K562 (cell line): ENCODE results near the gene EXOC3L2. TPM values are rescaled to one million over a fixed set of nuclear protein-coding genes. Genes with fewer than 3 reads are reported as not detected.

Experiments
- ATF7 ChIP-seq: fragments of 450-650 bp; IDR thresholded peaks from 2 replicates; pipeline ENCODE4 v1.7.1; 2014; ENCODE audit warnings: mild to moderate bottlenecking, moderate library complexity
- CBFA2T3 ChIP-seq: fragments of 450-650 bp; IDR thresholded peaks from 2 replicates; pipeline ENCODE4 v1.6.1; 2017
- CEBPZ ChIP-seq: fragments of 150-350 bp; IDR thresholded peaks from 2 replicates; pipeline ENCODE4 v1.6.1; 2014; ENCODE audit warnings: low read depth, mild to moderate bottlenecking, low read length, borderline replicate concordance
- CREM ChIP-seq: IDR thresholded peaks from 2 replicates; pipeline ENCODE4 v1.6.1; 2014; ENCODE audit warnings: antibody characterized with exemption, low read depth
- FOXA1 ChIP-seq: fragments of 450-650 bp; IDR thresholded peaks from 2 replicates; pipeline ENCODE4 v1.6.1; 2016; ENCODE audit warnings: mild to moderate bottlenecking, borderline replicate concordance
- MAX ChIP-seq: sonication (generic); formaldehyde crosslinking; IDR thresholded peaks from 2 replicates; pipeline ENCODE4 v1.9.0; 2022; ENCODE audit warnings: mild to moderate bottlenecking, missing genetic modification reagents
- NCOA1 ChIP-seq: fragments of 450-650 bp; IDR thresholded peaks from 2 replicates; pipeline ENCODE4 v1.6.1; 2016; ENCODE audit warnings: low read depth
- NELFE ChIP-seq: IDR thresholded peaks from 2 replicates; pipeline ENCODE4 v1.6.1; 2011; ENCODE audit warnings: mild to moderate bottlenecking; ENCODE audit not compliant: insufficient read depth, insufficient read length
- NR2C1 ChIP-seq, 2 experiments: fragments of 450-650 bp; IDR thresholded peaks; 2 replicates each; pipeline ENCODE4 v1.6.1; 2017; ENCODE audit warnings: mild to moderate bottlenecking in 2 of 2, antibody characterized with exemption in 1 of 2, inconsistent platforms in 1 of 2, missing compliant biosample characterization in 1 of 2, missing genetic modification characterization in 1 of 2
- NR4A1 ChIP-seq, 2 experiments: fragments of 250-450 bp in 1 of 2; fragments of 450-650 bp in 1 of 2; sonication (Bioruptor Pico) in 1 of 2; IDR thresholded peaks; 2 replicates each; pipeline versions ENCODE4 v1.4.0 to v1.6.1; 2016 to 2020; ENCODE audit warnings: mild to moderate bottlenecking in 2 of 2, missing compliant biosample characterization in 1 of 2, missing genetic modification characterization in 1 of 2, moderate library complexity in 1 of 2
- RHOXF2B ChIP-seq: fragments of 250-450 bp; sonication (Bioruptor Pico); conservative IDR thresholded peaks from 2 replicates; pipeline ENCODE4 v1.5.1; 2021
- SIN3A ChIP-seq, 2 experiments: fragments of 150-350 bp in 1 of 2; IDR thresholded peaks; 2 replicates each; pipeline ENCODE4 v1.6.1; 2011 to 2016; ENCODE audit warnings: borderline replicate concordance in 2 of 2, low read depth in 2 of 2, low read length in 2 of 2, mild to moderate bottlenecking in 2 of 2, moderate library complexity in 2 of 2; ENCODE audit not compliant: control insufficient read depth in 1 of 2
- SMAD4 ChIP-seq: fragments of 250-450 bp; sonication (Bioruptor Pico); conservative IDR thresholded peaks from 2 replicates; pipeline ENCODE4 v1.8.0; 2021; ENCODE audit warnings: inconsistent platforms, mild to moderate bottlenecking, moderate library complexity
- WHSC1 ChIP-seq: IDR thresholded peaks from one replicate; pipeline ENCODE4 v1.6.1; 2012; ENCODE audit warnings: low read length, control low read depth, inconsistent platforms
- ZEB2 ChIP-seq: fragments of 450-650 bp; IDR thresholded peaks from 2 replicates; pipeline ENCODE4 v1.6.1; 2016
- ZNF146 ChIP-seq: IDR thresholded peaks from one replicate; pipeline ENCODE4 v1.6.1; 2018; ENCODE audit warnings: missing compliant biosample characterization; ENCODE audit not compliant: unreplicated experiment
- ZNF23 ChIP-seq: fragments of 250-450 bp; sonication (Bioruptor Pico); IDR thresholded peaks from 2 replicates; pipeline ENCODE4 v1.4.0; 2020; ENCODE audit warnings: mild to moderate bottlenecking
- ZNF75A ChIP-seq: fragments of 450-650 bp; formaldehyde crosslinking; IDR thresholded peaks from 2 replicates; pipeline ENCODE4 v1.4.0; 2020; ENCODE audit warnings: mild to moderate bottlenecking
- polyA plus RNA-seq, 8 experiments: library from polyadenylated mRNA; depleted of rRNA in 4 of 8; stranded (reverse) in 5 of 8; unstranded in 3 of 8; fragments of >200 nt; fragmentation: Nextera tagmentation in 2 of 8; fragmentation: Illumina TruSeq in 1 of 8; extraction: Ambion mirVana in 2 of 8; extraction: Trizol in 1 of 8; gene quantifications; 2 replicates each; pipeline versions ENCODE4 v1.2.1 to v1.2.3, GENCODE V29; 2011 to 2014; ENCODE audit warnings: inconsistent platforms in 1 of 8, missing spikeins in 1 of 8
- total RNA-seq, 7 experiments: library from RNA; depleted of rRNA in 6 of 7; stranded (reverse); fragments of >200 nt in 6 of 7; fragmentation: Illumina TruSeq in 2 of 7; extraction: Trizol in 2 of 7; gene quantifications; 2 replicates each; pipeline versions ENCODE4 v1.2.1 to v1.2.3, GENCODE V29; 2011 to 2021; ENCODE audit warnings: low replicate concordance in 1 of 7
- TF ChIP-seq, protein P1 (sequence below), 3 experiments: fragments of 200-800 bp in 1 of 3; fragments of 250-450 bp in 1 of 3; fragments of 450-650 bp in 1 of 3; sonication (Bioruptor Pico) in 1 of 3; sonication (Bioruptor generic) in 1 of 3; formaldehyde crosslinking in 1 of 3; IDR thresholded peaks; 2 replicates each; pipeline versions ENCODE4 v1.6.1 to v1.8.0; 2016 to 2022; ENCODE audit warnings: mild to moderate bottlenecking in 2 of 3, missing genetic modification characterization in 2 of 3, missing compliant biosample characterization in 1 of 3, moderate library complexity in 1 of 3
- TF ChIP-seq, protein P2 (sequence below): sonication (generic); formaldehyde crosslinking; IDR thresholded peaks from 2 replicates; pipeline ENCODE4 v1.8.0; 2022; ENCODE audit warnings: missing genetic modification reagents, mild to moderate bottlenecking, moderate library complexity, borderline replicate concordance

EXOC3L2 gene
- total and polyA plus RNA-seq, 9 of the 15 experiments (the other 6 are each of a cell fraction or from before 2014, with no cell fraction given), result 0.31 to 19.0 (median 2.4) TPM

DNA sequence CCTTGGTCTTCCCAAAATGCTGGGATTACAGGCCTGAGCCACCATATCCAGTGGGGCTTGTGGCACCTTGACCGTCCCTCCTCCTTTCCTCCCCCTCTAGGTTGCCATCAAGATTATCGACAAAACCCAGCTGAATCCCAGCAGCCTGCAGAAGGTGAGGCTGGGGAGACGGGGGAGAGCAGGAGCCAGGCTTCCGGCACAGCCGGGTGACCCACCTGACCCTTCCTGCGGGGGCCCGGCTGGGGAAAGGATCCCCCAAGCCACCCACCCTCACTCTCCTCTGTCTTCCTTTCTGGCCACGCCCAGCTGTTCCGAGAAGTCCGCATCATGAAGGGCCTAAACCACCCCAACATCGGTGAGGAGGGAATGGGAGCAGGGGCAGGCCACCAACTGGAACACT is 17.8 kb upstream of the EXOC3L2 start (continued):
- 0 out of 2 replicates have a peak, but pooled peaks have one; percentile 16 for TF ChIP-seq SMAD4 (CRISPR knock-in tag)
- no peak for TF ChIP-seq NELFE
- TF ChIP-seq WHSC1, result no peak
- TF ChIP-seq, protein P1, sequence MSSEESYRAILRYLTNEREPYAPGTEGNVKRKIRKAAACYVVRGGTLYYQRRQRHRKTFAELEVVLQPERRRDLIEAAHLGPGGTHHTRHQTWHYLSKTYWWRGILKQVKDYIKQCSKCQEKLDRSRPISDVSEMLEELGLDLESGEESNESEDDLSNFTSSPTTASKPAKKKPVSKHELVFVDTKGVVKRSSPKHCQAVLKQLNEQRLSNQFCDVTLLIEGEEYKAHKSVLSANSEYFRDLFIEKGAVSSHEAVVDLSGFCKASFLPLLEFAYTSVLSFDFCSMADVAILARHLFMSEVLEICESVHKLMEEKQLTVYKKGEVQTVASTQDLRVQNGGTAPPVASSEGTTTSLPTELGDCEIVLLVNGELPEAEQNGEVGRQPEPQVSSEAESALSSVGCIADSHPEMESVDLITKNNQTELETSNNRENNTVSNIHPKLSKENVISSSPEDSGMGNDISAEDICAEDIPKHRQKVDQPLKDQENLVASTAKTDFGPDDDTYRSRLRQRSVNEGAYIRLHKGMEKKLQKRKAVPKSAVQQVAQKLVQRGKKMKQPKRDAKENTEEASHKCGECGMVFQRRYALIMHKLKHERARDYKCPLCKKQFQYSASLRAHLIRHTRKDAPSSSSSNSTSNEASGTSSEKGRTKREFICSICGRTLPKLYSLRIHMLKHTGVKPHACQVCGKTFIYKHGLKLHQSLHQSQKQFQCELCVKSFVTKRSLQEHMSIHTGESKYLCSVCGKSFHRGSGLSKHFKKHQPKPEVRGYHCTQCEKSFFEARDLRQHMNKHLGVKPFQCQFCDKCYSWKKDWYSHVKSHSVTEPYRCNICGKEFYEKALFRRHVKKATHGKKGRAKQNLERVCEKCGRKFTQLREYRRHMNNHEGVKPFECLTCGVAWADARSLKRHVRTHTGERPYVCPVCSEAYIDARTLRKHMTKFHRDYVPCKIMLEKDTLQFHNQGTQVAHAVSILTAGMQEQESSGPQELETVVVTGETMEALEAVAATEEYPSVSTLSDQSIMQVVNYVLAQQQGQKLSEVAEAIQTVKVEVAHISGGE (CRISPR knock-in tag; IDR thresholded peaks at IDR 0.05), result no peak
- no peak for TF ChIP-seq ZNF75A (CRISPR knock-in tag)
- 0 out of 2 replicates have a peak, but pooled peaks have one; percentile 10 for TF ChIP-seq NCOA1
- no peak for TF ChIP-seq CREM
- no peak for TF ChIP-seq RHOXF2B
- no peak for TF ChIP-seq ZNF146 (CRISPR knock-in tag)
- TF ChIP-seq FOXA1, result no peak
- no peak for TF ChIP-seq CEBPZ
- peak; percentile 67 for TF ChIP-seq CBFA2T3
- peak; percentile 27; the same call in 1 of the 2 replicates for TF ChIP-seq ATF7
- TF ChIP-seq MAX (CRISPR knock-in tag), result 0 out of 2 replicates have a peak, but pooled peaks have one; percentile 4
- TF ChIP-seq SIN3A (IDR thresholded peaks at IDR 0.05; ENCODE audit: borderline replicate concordance in 2 of 2, control insufficient read depth in 1 of 2, low read depth in 2 of 2, low read length in 2 of 2), result no peak
- no peak for TF ChIP-seq NR4A1 (CRISPR knock-in tag; IDR thresholded peaks at IDR 0.05)
- no peak for TF ChIP-seq NR4A1 (tag; IDR thresholded peaks at IDR 0.05)
- TF ChIP-seq ZEB2, result 0 out of 2 replicates have a peak, but pooled peaks have one; percentile 26
- TF ChIP-seq NR2C1 (IDR thresholded peaks at IDR 0.05), result no peak
- TF ChIP-seq NR2C1 (tag; IDR thresholded peaks at IDR 0.05), result no peak
- TF ChIP-seq ZNF23 (CRISPR knock-in tag), result no peak
- TF ChIP-seq, protein P2, sequence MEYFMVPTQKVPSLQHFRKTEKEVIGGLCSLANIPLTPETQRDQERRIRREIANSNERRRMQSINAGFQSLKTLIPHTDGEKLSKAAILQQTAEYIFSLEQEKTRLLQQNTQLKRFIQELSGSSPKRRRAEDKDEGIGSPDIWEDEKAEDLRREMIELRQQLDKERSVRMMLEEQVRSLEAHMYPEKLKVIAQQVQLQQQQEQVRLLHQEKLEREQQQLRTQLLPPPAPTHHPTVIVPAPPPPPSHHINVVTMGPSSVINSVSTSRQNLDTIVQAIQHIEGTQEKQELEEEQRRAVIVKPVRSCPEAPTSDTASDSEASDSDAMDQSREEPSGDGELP, result peak; percentile 49
